GM12878 (cell line): Measurements from ENCODE around the gene GARIN5A. TPM values are rescaled to one million over a fixed set of nuclear protein-coding genes. Genes with fewer than 3 reads are reported as not detected.

ENCODE experiments used
- ATAC-seq: fragments of 200-7000 bp; cut with Tn5 transposase; 3 replicates; pipeline ENCODE4 v1.9.1; 2020; ENCODE audit warnings: mild to moderate bottlenecking, moderate library complexity
- BruUV-seq: library from RNA; stranded (reverse); fragments of 400-500 nt; replicated peaks from 2 replicates; lab custom pipeline; 2021; lab: Mats Ljungman, UMichigan
- CTCF ChIA-PET: fragments of 300-600 bp; sonication (Branson Sonifier 250); formaldehyde crosslinking; extraction: SDS; loops from one replicate; lab custom pipeline; 2021; ENCODE audit warnings: inconsistent platforms; lab: Yijun Ruan, JAX
- POLR2A ChIA-PET: fragments of 350-600 bp; formaldehyde crosslinking; extraction: SDS; loops from one replicate; lab custom pipeline; 2021; ENCODE audit warnings: inconsistent platforms; lab: Charles Lee
- RAD21 ChIA-PET: fragments of 300-600 bp; sonication (Branson Sonifier 250); formaldehyde crosslinking; loops from one replicate; lab custom pipeline; 2023; ENCODE audit warnings: antibody characterized with exemption; ENCODE audit not compliant: unreplicated experiment; lab: Charles Lee
- SMC1A ChIA-PET: fragments of 300-600 bp; sonication (Branson Sonifier 250); formaldehyde crosslinking; loops from one replicate; lab custom pipeline; 2023; ENCODE audit not compliant: unreplicated experiment, uncharacterized antibody; lab: Charles Lee
- DNase-seq: peaks from one replicate; pipeline ENCODE4 v3.0.0-alpha.2; 2011; ENCODE audit warnings: low read depth, low spot score
- FAIRE-seq: peaks from 3 replicates; lab custom pipeline; 2011; peaks lifted over from hg19 to GRCh38; lab: Jason Lieb, UNC
- H2AFZ ChIP-seq: 2 replicates; pipeline ENCODE4 v1.6.0; 2011; ENCODE audit warnings: low read depth, low read length, control low read depth; ENCODE audit not compliant: control insufficient read depth
- H3K27ac ChIP-seq: 2 replicates; pipeline ENCODE4 v1.5.1; 2011; ENCODE audit warnings: control low read depth; ENCODE audit not compliant: control insufficient read depth, insufficient read depth
- H3K27me3 ChIP-seq, 2 experiments: replicated peaks in 1 of 2; 2 replicates each; pipeline versions ENCODE4 v1.6.0 to v1.6.1; 2011; ENCODE audit warnings: low read length in 1 of 2; ENCODE audit not compliant: control insufficient read depth in 2 of 2, insufficient read depth in 2 of 2
- H3K36me3 ChIP-seq, 2 experiments: 2 replicates each; pipeline ENCODE4 v1.5.1; 2011; ENCODE audit warnings: low read length in 1 of 2; ENCODE audit not compliant: control insufficient read depth in 2 of 2, insufficient read depth in 2 of 2
- H3K4me1 ChIP-seq: 2 replicates; pipeline ENCODE4 v1.6.1; 2011; ENCODE audit warnings: mild to moderate bottlenecking, low read length, moderate library complexity, mixed read lengths; ENCODE audit not compliant: control insufficient read depth, insufficient read depth
- H3K4me2 ChIP-seq: 2 replicates; pipeline ENCODE4 v1.6.0; 2011; ENCODE audit warnings: control low read depth; ENCODE audit not compliant: control insufficient read depth, insufficient read depth
- H3K4me3 ChIP-seq: fragments of 200-600 bp; sonication (generic); 2 replicates; pipeline ENCODE4 v1.5.1; 2016
- H3K79me2 ChIP-seq: 2 replicates; pipeline ENCODE4 v1.6.0; 2011; ENCODE audit warnings: low read length; ENCODE audit not compliant: control insufficient read depth, insufficient read depth
- H3K9ac ChIP-seq: 2 replicates; pipeline ENCODE4 v1.8.0; 2011; ENCODE audit warnings: low read length, control low read depth, mixed read lengths; ENCODE audit not compliant: control insufficient read depth, insufficient read depth
- H3K9me3 ChIP-seq: replicated peaks from 3 replicates; pipeline ENCODE4 v1.5.1; 2011; ENCODE audit warnings: mild to moderate bottlenecking, low read length; ENCODE audit not compliant: control insufficient read depth, insufficient read depth
- H4K20me1 ChIP-seq: 2 replicates; pipeline ENCODE4 v1.6.0; 2011; ENCODE audit not compliant: control insufficient read depth, insufficient read depth
- BCL11A ChIP-seq: IDR thresholded peaks from 2 replicates; pipeline ENCODE4 v1.6.1; 2011; ENCODE audit warnings: low read depth, low read length
- BRCA1 ChIP-seq: IDR thresholded peaks from 2 replicates; pipeline ENCODE4 v1.6.1; 2011; ENCODE audit warnings: low read depth, low read length, improper control_type of control experiment
- CBX3 ChIP-seq: fragments of 200-600 bp; sonication (generic); IDR thresholded peaks from 2 replicates; pipeline ENCODE4 v1.6.1; 2016; ENCODE audit warnings: low read depth, borderline replicate concordance
- CHD4 ChIP-seq: fragments of 200-600 bp; sonication (generic); IDR thresholded peaks from 2 replicates; pipeline ENCODE4 v1.6.1; 2016; ENCODE audit warnings: mild to moderate bottlenecking
- DPF2 ChIP-seq: fragments of 450-650 bp; IDR thresholded peaks from 2 replicates; pipeline ENCODE4 v1.6.1; 2017; ENCODE audit warnings: mild to moderate bottlenecking
- ETV6 ChIP-seq, 2 experiments: fragments of 450-650 bp in 1 of 2; IDR thresholded peaks in 1 of 2; conservative IDR thresholded peaks in 1 of 2; 2 replicates each; pipeline ENCODE4 v1.6.1; 2014; ENCODE audit warnings: antibody characterized with exemption in 1 of 2, borderline replicate concordance in 1 of 2, low read depth in 1 of 2, mild to moderate bottlenecking in 1 of 2, moderate library complexity in 1 of 2
- GATAD2B ChIP-seq: fragments of 450-650 bp; conservative IDR thresholded peaks from 2 replicates; pipeline ENCODE4 v1.6.1; 2017; ENCODE audit warnings: low read depth, mild to moderate bottlenecking, moderate library complexity
- MXI1 ChIP-seq: fragments of 150-350 bp; IDR thresholded peaks from 2 replicates; pipeline ENCODE4 v1.6.1; 2011; ENCODE audit warnings: low read depth, mild to moderate bottlenecking, inconsistent platforms, low read length, improper control_type of control experiment
- NRF1 ChIP-seq: conservative IDR thresholded peaks from 2 replicates; pipeline ENCODE4 v1.6.1; 2011; ENCODE audit warnings: mild to moderate bottlenecking, low read depth, low read length, improper control_type of control experiment
- RCOR1 ChIP-seq: conservative IDR thresholded peaks from 2 replicates; pipeline ENCODE4 v1.6.1; 2012; ENCODE audit warnings: low read depth, low read length, improper control_type of control experiment
- TCF12 ChIP-seq: IDR thresholded peaks from 2 replicates; pipeline ENCODE4 v1.6.1; 2011; ENCODE audit warnings: low read depth, mild to moderate bottlenecking, low read length
- WGBS: methylation state at CpG from one replicate; pipeline ENCODE4 v1.1.6; 2016; ENCODE audit warnings: low lambda C conversion rate; ENCODE audit not compliant: insufficient replicate concordance, insufficient coverage; ENCODE audit errors: missing lambda C conversion rate; 5-methylcytosine and 5-hydroxymethylcytosine counted together
- in situ Hi-C: fragments of 300-500 bp; cut with MboI; formaldehyde crosslinking; loops from 9 replicates; pipeline ENCODE4 v1.14.3; 2018; ENCODE audit warnings: mixed read lengths
- intact Hi-C: fragments of 100-400 bp; cut with micrococcal nuclease; formaldehyde crosslinking; loops from one replicate; pipeline ENCODE4 v1.14.2; 2022; ENCODE audit not compliant: unreplicated experiment
- polyA plus RNA-seq, 11 experiments: library from polyadenylated mRNA; depleted of rRNA in 4 of 11; unstranded in 6 of 11; stranded (reverse) in 5 of 11; fragments of >200 nt; fragmentation: Nextera tagmentation in 4 of 11; fragmentation: Illumina TruSeq in 1 of 11; extraction: Ambion mirVana in 4 of 11; extraction: Trizol in 1 of 11; gene quantifications; 1 replicate in 1 of 11; 2 replicates in 10 of 11; pipeline versions ENCODE4 v1.2.1 to v1.2.3, GENCODE V29; 2011 to 2016; ENCODE audit warnings: inconsistent platforms in 2 of 11, missing spikeins in 2 of 11, low read depth in 1 of 11
- total RNA-seq, 4 experiments: library from RNA; depleted of rRNA in 3 of 4; stranded (reverse); fragments of >200 nt in 3 of 4; fragmentation: Illumina TruSeq in 1 of 4; extraction: Trizol in 1 of 4; gene quantifications; 2 replicates each; pipeline versions ENCODE4 v1.2.1 to v1.2.3, GENCODE V29; 2013 to 2021

The GARIN5A gene
- total and polyA plus RNA-seq, 10 of the 15 experiments (the other 5 are each of a cell fraction or from before 2014, with no cell fraction given) = 0.18 to 1.2 (median 0.24) TPM; not detected in 6

DNA sequence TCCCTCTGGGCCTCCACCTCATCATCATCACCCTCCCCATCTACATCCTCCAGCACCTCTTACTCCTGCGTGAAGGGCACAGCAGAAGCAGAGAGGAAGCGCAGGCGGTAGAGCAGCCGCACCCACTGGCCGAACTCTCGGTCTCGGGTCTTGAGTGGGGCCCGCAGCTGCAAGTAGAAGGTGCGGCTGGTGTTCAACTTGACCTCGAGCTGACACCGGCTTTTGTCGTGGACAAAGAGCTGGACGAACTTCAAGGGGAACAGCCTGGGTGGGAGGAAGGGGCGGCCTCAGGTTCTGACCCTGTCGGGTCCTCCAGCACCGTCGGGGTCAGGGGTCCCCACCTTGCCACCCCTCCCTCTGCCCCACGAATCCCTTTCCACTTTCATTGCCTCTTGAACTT is 9.1 kb downstream of the GARIN5A start:
- CTCF ChIA-PET = no interaction called here
- FAIRE-seq (no peak), DNase-seq (no peak), ATAC-seq (no peak)
- no peak overlapping the region for H3K4me3 ChIP-seq
- no peaks in the 10 kb centered on the region for H3K79me2 ChIP-seq
- POLR2A ChIA-PET = no interaction called here
- H3K27me3 ChIP-seq = no peaks in the 10 kb centered on the region
- RAD21 ChIA-PET = no interaction called here
- TF ChIP-seq RCOR1 = no peak
- TF ChIP-seq GATAD2B = no peak
- no peak for TF ChIP-seq NRF1
- no peak for TF ChIP-seq ETV6 (conservative IDR thresholded peaks at IDR 0.05 in 1 of 2, IDR thresholded peaks at IDR 0.05 in 1 of 2; ENCODE audit: borderline replicate concordance in 1 of 2, low read depth in 1 of 2)
- TF ChIP-seq BCL11A = no peak
- no peak for TF ChIP-seq BRCA1
- no peak for TF ChIP-seq DPF2
- TF ChIP-seq TCF12 = no peak
- TF ChIP-seq CHD4 = no peak
- no peak for TF ChIP-seq MXI1
- no peak for TF ChIP-seq CBX3
- no peak overlapping the region for H2AFZ ChIP-seq
- H3K9ac ChIP-seq = no peak overlapping the region
- SMC1A ChIA-PET = no interaction called here
- H3K4me1 ChIP-seq = no peaks in the 10 kb centered on the region
- BruUV-seq = no TSS peak
- intact Hi-C loops (no loop called here), in situ Hi-C loops (no loop called here)
- H3K27ac ChIP-seq = no peak overlapping the region
- H4K20me1 ChIP-seq = no peaks in the 10 kb centered on the region
- H3K36me3 ChIP-seq = no peaks in the 10 kb centered on the region
- 51% methylated on average over 12 of the region's 18 CpGs for WGBS
- no peaks in the 10 kb centered on the region for H3K9me3 ChIP-seq
- no peak overlapping the region for H3K4me2 ChIP-seq
